PC-3 (cell line): ENCODE data around the gene RREB1. TPM values are rescaled to one million over a fixed set of nuclear protein-coding genes. Genes with fewer than 3 reads are reported as not detected.

ENCODE experiments used
- ATAC-seq: fragments of 200-7000 bp; cut with Tn5 transposase; 2 replicates; pipeline ENCODE4 v1.9.1; 2020; ENCODE audit warnings: mild to moderate bottlenecking, moderate library complexity
- BruUV-seq: library from RNA; stranded (reverse); fragments of 400-500 nt; replicated peaks from 2 replicates; lab custom pipeline; 2021; lab: Mats Ljungman, UMichigan
- CTCF ChIA-PET: fragments of 300-600 bp; sonication (Branson Sonifier 250); formaldehyde crosslinking; loops from one replicate; lab custom pipeline; 2022; ENCODE audit warnings: antibody characterized with exemption; lab: Charles Lee
- POLR2A ChIA-PET: fragments of 300-600 bp; sonication (Branson Sonifier 250); formaldehyde crosslinking; loops from one replicate; lab custom pipeline; 2022; ENCODE audit warnings: antibody characterized with exemption; ENCODE audit not compliant: unreplicated experiment; lab: Charles Lee
- DNase-seq: peaks from one replicate; pipeline ENCODE4 v3.0.0-alpha.2; 2015
- H2AFZ ChIP-seq: fragments of 300-600 bp; sonication (generic); 2 replicates; pipeline ENCODE4 v1.6.0; 2016; ENCODE audit warnings: antibody characterized with exemption, low read length
- H3F3A ChIP-seq: fragments of 300-600 bp; sonication (generic); one replicate; pipeline ENCODE4 v1.6.0; 2017; ENCODE audit warnings: antibody characterized with exemption, low read length, control low read depth, mild to moderate bottlenecking; ENCODE audit not compliant: unreplicated experiment
- H3K27ac ChIP-seq: fragments of 300-600 bp; sonication (generic); 2 replicates; pipeline ENCODE4 v1.5.1; 2016; ENCODE audit warnings: mild to moderate bottlenecking, low read length
- H3K27me3 ChIP-seq: fragments of 300-600 bp; sonication (generic); 2 replicates; pipeline ENCODE4 v1.6.1; 2016; ENCODE audit warnings: low read length, mixed read lengths
- H3K36me3 ChIP-seq: fragments of 300-600 bp; sonication (generic); 2 replicates; pipeline ENCODE4 v1.6.1; 2016; ENCODE audit warnings: low read depth, mixed run types, low read length, mixed read lengths
- H3K4me1 ChIP-seq: fragments of 300-600 bp; sonication (generic); 2 replicates; pipeline ENCODE4 v1.5.1; 2016; ENCODE audit warnings: low read length; ENCODE audit not compliant: insufficient read depth
- H3K4me2 ChIP-seq: fragments of 300-600 bp; sonication (generic); 2 replicates; pipeline ENCODE4 v1.6.0; 2016; ENCODE audit warnings: low read length
- H3K4me3 ChIP-seq: fragments of 300-600 bp; sonication (generic); 2 replicates; pipeline ENCODE4 v1.5.1; 2016; ENCODE audit warnings: mild to moderate bottlenecking, low read length, mixed read lengths
- H3K79me2 ChIP-seq: fragments of 300-600 bp; sonication (generic); 2 replicates; pipeline ENCODE4 v1.6.1; 2017; ENCODE audit warnings: low read length, mixed read lengths
- H3K9ac ChIP-seq: fragments of 300-600 bp; sonication (generic); 2 replicates; pipeline ENCODE4 v1.6.0; 2016; ENCODE audit warnings: mild to moderate bottlenecking, low read length
- H3K9me2 ChIP-seq: fragments of 300-600 bp; sonication (generic); replicated peaks from 2 replicates; pipeline ENCODE4 v1.6.1; 2016; ENCODE audit warnings: mixed run types, low read length, mixed read lengths
- H3K9me3 ChIP-seq: fragments of 300-600 bp; sonication (generic); 2 replicates; pipeline ENCODE4 v1.6.1; 2016; ENCODE audit warnings: low read length, mixed read lengths
- H4K20me1 ChIP-seq: fragments of 300-600 bp; sonication (generic); 2 replicates; pipeline ENCODE4 v1.6.1; 2016; ENCODE audit warnings: low read length, mixed read lengths
- CTCF ChIP-seq: fragments of 300-600 bp; sonication (generic); conservative IDR thresholded peaks from 2 replicates; pipeline ENCODE4 v1.5.1; 2017; ENCODE audit warnings: antibody characterized with exemption, low read depth, mild to moderate bottlenecking, low read length
- EZH2 ChIP-seq: fragments of 300-600 bp; sonication (generic); IDR thresholded peaks from one replicate; pipeline ENCODE4 v1.6.1; 2017; ENCODE audit warnings: antibody characterized with exemption, mild to moderate bottlenecking, low read length; ENCODE audit not compliant: unreplicated experiment
- EZH2phosphoT487 ChIP-seq: fragments of 300-600 bp; sonication (generic); IDR thresholded peaks from 2 replicates; pipeline ENCODE4 v1.6.1; 2018; ENCODE audit warnings: mild to moderate bottlenecking, antibody characterized with exemption, low read length, borderline replicate concordance
- intact Hi-C: fragments of 100-400 bp; cut with micrococcal nuclease; formaldehyde crosslinking; loops from 2 replicates; pipeline ENCODE4 v1.9.0; 2023
- total RNA-seq: library from RNA; depleted of rRNA; stranded (reverse); fragments of >200 nt; gene quantifications from 2 replicates; pipeline ENCODE4 v1.2.3, GENCODE V29; 2014

The RREB1 gene
- total RNA-seq, 1 experiment from 2014 or later: 26.0 TPM

GRCh38 chr6:7230327-7230691 is 122.5 kb downstream of the RREB1 start:
- H2AFZ ChIP-seq: no peak overlapping the region
- no peak for ATAC-seq
- no peak overlapping the region for H3K4me3 ChIP-seq
- DNase-seq: no peak
- H3K79me2 ChIP-seq: peaks cover 23% of the 10 kb centered on the region
- H3K4me1 ChIP-seq: peaks cover 6% of the 10 kb centered on the region
- no peak overlapping the region for H3K4me2 ChIP-seq
- POLR2A ChIA-PET: no interaction called here
- no peaks in the 10 kb centered on the region for H3K9me3 ChIP-seq
- no peaks in the 10 kb centered on the region for H3K9me2 ChIP-seq
- TF ChIP-seq EZH2 (no peak), EZH2phosphoT487 (no peak), CTCF (no peak)
- H3K36me3 ChIP-seq: peaks cover 62% of the 10 kb centered on the region
- H3F3A ChIP-seq: no peaks in the 10 kb centered on the region
- no peaks in the 10 kb centered on the region for H4K20me1 ChIP-seq
- no peak overlapping the region for H3K9ac ChIP-seq
- intact Hi-C loops: no loop called here
- no TSS peak for BruUV-seq
- no peak overlapping the region for H3K27ac ChIP-seq
- CTCF ChIA-PET: interaction anchor here (0.6 kb wide), 1 partner anchor 533 kb away, joined by 3 read pairs; no protein-coding TSS in a partner anchor
- H3K27me3 ChIP-seq: no peaks in the 10 kb centered on the region

- H3K9ac ChIP-seq: no peak overlapping the region
- H3K4me3 ChIP-seq: no peak overlapping the region
- no peak for DNase-seq
- H3K36me3 ChIP-seq: peaks cover 54% of the 10 kb centered on the region
- H3K9me3 ChIP-seq: no peaks in the 10 kb centered on the region
- no peak overlapping the region for H3K4me2 ChIP-seq
- peaks cover 15% of the 10 kb centered on the region for H3K4me1 ChIP-seq
- TF ChIP-seq EZH2phosphoT487 (no peak), CTCF (no peak), EZH2 (no peak)
- H3K27ac ChIP-seq: no peak overlapping the region
- H4K20me1 ChIP-seq: no peaks in the 10 kb centered on the region
- no peaks in the 10 kb centered on the region for H3F3A ChIP-seq
- H3K9me2 ChIP-seq: no peaks in the 10 kb centered on the region
- BruUV-seq: no TSS peak
- H3K27me3 ChIP-seq: no peaks in the 10 kb centered on the region
- no peak for ATAC-seq
- intact Hi-C loops: no loop called here
- no peak overlapping the region for H2AFZ ChIP-seq
- CTCF ChIA-PET: no interaction called here
- POLR2A ChIA-PET: no interaction called here
- peaks cover 24% of the 10 kb centered on the region for H3K79me2 ChIP-seq
Measured at GRCh38 chr6:7230956-7231713, 123.4 kb downstream of the RREB1 start.

- H3K27me3 ChIP-seq: no peaks in the 10 kb centered on the region
- H3K79me2 ChIP-seq: peaks cover 29% of the 10 kb centered on the region
- H3K4me1 ChIP-seq: peaks cover 26% of the 10 kb centered on the region
- H3K9ac ChIP-seq: no peak overlapping the region
- H3K4me3 ChIP-seq: no peak overlapping the region
- H3K9me3 ChIP-seq: no peaks in the 10 kb centered on the region
- DNase-seq: no peak
- H3K36me3 ChIP-seq: peaks cover 44% of the 10 kb centered on the region; the same call in 1 of the 2 replicates
- H2AFZ ChIP-seq: no peak overlapping the region
- no peak for TF ChIP-seq EZH2
- no peak for TF ChIP-seq EZH2phosphoT487
- no peak for TF ChIP-seq CTCF
- H3K27ac ChIP-seq: no peak overlapping the region
- no peaks in the 10 kb centered on the region for H4K20me1 ChIP-seq
- no peaks in the 10 kb centered on the region for H3K9me2 ChIP-seq
- CTCF ChIA-PET: no interaction called here
- intact Hi-C loops: no loop called here
- POLR2A ChIA-PET: no interaction called here
- no peaks in the 10 kb centered on the region for H3F3A ChIP-seq
- ATAC-seq: no peak
- BruUV-seq: no TSS peak
- H3K4me2 ChIP-seq: no peak overlapping the region
Measured at GRCh38 chr6:7232351-7232750, 124.6 kb downstream of the RREB1 start.
